ENCODE data around the gene ADCK1. TPM values are rescaled to one million over a fixed set of nuclear protein-coding genes. Genes with fewer than 3 reads are reported as not detected.

ADCK1 gene
- total and polyA plus RNA-seq, 2 experiments from 2014 or later: 6.7 to 11.2 TPM

- no peaks in the 10 kb centered on the region for H3K79me2 ChIP-seq (replicated peaks; ENCODE audit: insufficient read depth)
- no peaks in the 10 kb centered on the region for H3F3A ChIP-seq (replicated peaks; ENCODE audit: low read depth)
- H3K4me1 Mint-ChIP-seq: no peaks in the 10 kb centered on the region
- H3K4me2 ChIP-seq: no peak overlapping the region
- no peak overlapping the region for H3K4me3 Mint-ChIP-seq
- no peaks in the 10 kb centered on the region for H3K36me3 ChIP-seq (ENCODE audit: insufficient read depth)
- H3K4me1 ChIP-seq (ENCODE audit: insufficient read depth): no peaks in the 10 kb centered on the region
- no peaks in the 10 kb centered on the region for H3K27me3 ChIP-seq (ENCODE audit: insufficient read depth)
- peaks cover 6% of the 10 kb centered on the region; the same call in 2 of the 3 replicates for H3K36me3 Mint-ChIP-seq (ENCODE audit: low read depth)
- H3K27me3 Mint-ChIP-seq (ENCODE audit: insufficient read depth, low read depth, poor library complexity): peaks cover 2% of the 10 kb centered on the region
- TF ChIP-seq ZNF331 (CRISPR knock-in tag; IDR thresholded peaks at IDR 0.05; ENCODE audit: low read depth) (no peak), EZH2 (IDR thresholded peaks at IDR 0.05; ENCODE audit: low read depth, unreplicated experiment) (no peak), ETS1 (IDR thresholded peaks at IDR 0.05) (no peak), STAT1 (IDR thresholded peaks at IDR 0.05; ENCODE audit: unreplicated experiment) (no peak), JUNB (IDR thresholded peaks at IDR 0.05; ENCODE audit: unreplicated experiment) (no peak), CTCF (conservative IDR thresholded peaks at IDR 0.05; ENCODE audit: low read depth in 2 of 2) (no peak), EZH2phosphoT487 (IDR thresholded peaks at IDR 0.05; ENCODE audit: unreplicated experiment) (no peak), NANOG (IDR thresholded peaks at IDR 0.05; ENCODE audit: borderline replicate concordance) (no peak), ZNF462 (CRISPR knock-in tag; IDR thresholded peaks at IDR 0.05) (no peak)
- H3K27ac Mint-ChIP-seq: no peak overlapping the region
- H3K4me3 ChIP-seq: no peak overlapping the region
- peaks cover 10% of the 10 kb centered on the region; the same call in 2 of the 3 replicates for H3K9me3 Mint-ChIP-seq
- DNase-seq (ENCODE audit: low spot score): no peak
- ATAC-seq: no peak
- H3K27ac ChIP-seq (ENCODE audit: low read depth): no peak overlapping the region
- H3K9me2 ChIP-seq (ENCODE audit: insufficient read depth): peaks cover 9% of the 10 kb centered on the region; the same call in 1 of the 2 replicates
- H2AFZ ChIP-seq: no peak overlapping the region
- H4K20me1 ChIP-seq (replicated peaks; ENCODE audit: insufficient read depth): no peaks in the 10 kb centered on the region
Measured at GRCh38 chr14:77924141-77924948, 124.4 kb downstream of the ADCK1 start.
